Stimulated activated naive CD8-positive, alpha-beta T cell treated with anti-CD3 and anti-CD28 coated beads, Interleukin-15, amount 100 ng/mL, for 72 hours (primary cell): ENCODE data around the gene CAMTA1.

Experiments used
- ATAC-seq: fragments of 150-1000 bp; cut with Tn5 transposase; 2 replicates; pipeline ENCODE4 v1.10.0; 2021; ENCODE audit warnings: mild to moderate bottlenecking, moderate library complexity
- DNase-seq, 2 donors: peaks; one replicate each; pipeline ENCODE4 v3.0.0; 2021 to 2022
- H3K27ac Mint-ChIP-seq, 2 donors: one replicate each; pipeline ENCODE4 v1.8.0; 2022; ENCODE audit warnings: mild to moderate bottlenecking in 2 of 2, mixed read lengths in 2 of 2, moderate library complexity in 2 of 2
- H3K27me3 Mint-ChIP-seq: one replicate; pipeline ENCODE4 v1.8.0; 2022; ENCODE audit warnings: mixed read lengths
- H3K4me1 Mint-ChIP-seq: one replicate; pipeline ENCODE4 v1.8.0; 2022; ENCODE audit warnings: mild to moderate bottlenecking, mixed read lengths
- H3K4me3 Mint-ChIP-seq, 2 donors: one replicate each; pipeline ENCODE4 v1.8.0; 2022; ENCODE audit warnings: mild to moderate bottlenecking in 2 of 2, mixed read lengths in 2 of 2, moderate library complexity in 1 of 2
- H3K9me3 Mint-ChIP-seq, 2 donors: one replicate each; pipeline ENCODE4 v1.8.0; 2022; ENCODE audit warnings: mixed read lengths in 2 of 2

Gene CAMTA1

GRCh38 chr1:7187112-7187493, 401.8 kb downstream of the CAMTA1 start:
- ATAC-seq (no peak), DNase-seq (no peak)
- peaks cover 31% of the 10 kb centered on the region for H3K27me3 Mint-ChIP-seq
- no peak overlapping the region for H3K27ac Mint-ChIP-seq
- peaks cover 5 to 6% of the 10 kb centered on the region in 2 donors for H3K9me3 Mint-ChIP-seq
- no peak overlapping the region for H3K4me3 Mint-ChIP-seq
- no peaks in the 10 kb centered on the region for H3K4me1 Mint-ChIP-seq

DNA sequence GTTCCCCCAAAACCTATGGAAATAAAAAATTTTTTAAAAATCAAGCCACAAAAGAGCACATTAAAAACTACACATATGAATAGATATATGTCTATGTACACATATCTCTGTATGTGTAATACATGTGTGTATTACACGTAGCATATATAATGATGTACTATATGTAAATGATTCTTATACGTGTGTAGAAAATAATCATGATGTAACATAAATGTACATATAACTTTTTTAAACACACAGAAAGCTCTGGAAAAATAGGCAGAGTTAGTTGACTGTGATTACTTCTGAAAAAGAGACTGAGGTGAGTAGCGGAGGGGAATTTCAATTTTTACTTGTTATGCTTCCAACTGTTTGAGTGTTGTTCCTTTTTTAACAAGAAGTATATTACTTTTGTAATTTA, 405.0 kb downstream of the CAMTA1 start:
- Mint-ChIP-seq H3K9me3 (no peaks in the 10 kb centered on the region), H3K4me3 (no peak overlapping the region), H3K27ac (no peak overlapping the region), H3K27me3 (peaks cover 19% of the 10 kb centered on the region), H3K4me1 (no peaks in the 10 kb centered on the region)
- ATAC-seq, result no peak
- DNase-seq, result no peak

GRCh38 chr1:7192453-7192852, 407.2 kb downstream of the CAMTA1 start:
- Mint-ChIP-seq H3K27ac (no peak overlapping the region), H3K27me3 (peaks cover 9% of the 10 kb centered on the region), H3K9me3 (no peaks in the 10 kb centered on the region), H3K4me3 (no peak overlapping the region), H3K4me1 (no peaks in the 10 kb centered on the region)
- DNase-seq (no peak), ATAC-seq (no peak)

- H3K9me3 Mint-ChIP-seq, result no peaks in the 10 kb centered on the region
- H3K4me3 Mint-ChIP-seq, result no peak overlapping the region
- H3K27ac Mint-ChIP-seq, result no peak overlapping the region
- no peaks in the 10 kb centered on the region for H3K4me1 Mint-ChIP-seq
- ATAC-seq (no peak), DNase-seq (no peak)
- H3K27me3 Mint-ChIP-seq, result peaks cover 22% of the 10 kb centered on the region
These were observed 411.0 kb downstream of the CAMTA1 start for GRCh38 chr1:7196036-7196911.

DNA sequence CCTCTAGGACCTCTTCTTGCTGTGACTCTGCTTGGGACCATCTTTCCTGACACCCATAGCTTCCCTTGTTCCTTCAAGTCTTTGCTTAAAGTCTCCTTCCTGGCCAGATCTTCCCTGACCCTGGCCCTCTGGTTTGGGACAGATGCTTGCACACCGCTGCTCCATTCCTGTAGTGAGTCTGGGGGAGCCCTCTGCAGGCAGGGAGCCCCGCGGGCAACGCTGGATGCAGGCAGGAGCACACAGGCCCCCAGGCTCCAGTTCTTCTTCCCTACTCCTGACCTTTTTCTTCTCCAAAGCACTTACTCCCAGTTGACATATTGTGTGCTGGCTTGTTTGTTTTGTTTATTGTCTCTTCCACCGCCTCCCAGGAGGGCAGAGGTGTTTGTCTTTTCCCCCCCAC, 413.4 kb downstream of the CAMTA1 start:
- H3K4me1 Mint-ChIP-seq, result no peaks in the 10 kb centered on the region

GRCh38 chr1:7199077-7199779, 414.0 kb downstream of the CAMTA1 start:
- Mint-ChIP-seq H3K4me1 (no peaks in the 10 kb centered on the region), H3K4me3 (no peak overlapping the region), H3K9me3 (no peaks in the 10 kb centered on the region), H3K27me3 (peaks cover 23% of the 10 kb centered on the region), H3K27ac (no peak overlapping the region)
- no peak for ATAC-seq
- DNase-seq, result no peak

More for the DNA sequence above, 413.4 kb downstream of the CAMTA1 start:
- ATAC-seq, result no peak
- Mint-ChIP-seq H3K27ac (peak overlapping the region in 1 of 2 donors; percentile 94), H3K27me3 (peaks cover 23% of the 10 kb centered on the region), H3K4me3 (no peak overlapping the region), H3K9me3 (no peaks in the 10 kb centered on the region)
- DNase-seq, result no peak

- ATAC-seq, result peak; percentile 77
- peaks cover 60% of the 10 kb centered on the region for H3K27me3 Mint-ChIP-seq
These were observed 422.8 kb downstream of the CAMTA1 start for GRCh38 chr1:7207875-7208646.

DNA sequence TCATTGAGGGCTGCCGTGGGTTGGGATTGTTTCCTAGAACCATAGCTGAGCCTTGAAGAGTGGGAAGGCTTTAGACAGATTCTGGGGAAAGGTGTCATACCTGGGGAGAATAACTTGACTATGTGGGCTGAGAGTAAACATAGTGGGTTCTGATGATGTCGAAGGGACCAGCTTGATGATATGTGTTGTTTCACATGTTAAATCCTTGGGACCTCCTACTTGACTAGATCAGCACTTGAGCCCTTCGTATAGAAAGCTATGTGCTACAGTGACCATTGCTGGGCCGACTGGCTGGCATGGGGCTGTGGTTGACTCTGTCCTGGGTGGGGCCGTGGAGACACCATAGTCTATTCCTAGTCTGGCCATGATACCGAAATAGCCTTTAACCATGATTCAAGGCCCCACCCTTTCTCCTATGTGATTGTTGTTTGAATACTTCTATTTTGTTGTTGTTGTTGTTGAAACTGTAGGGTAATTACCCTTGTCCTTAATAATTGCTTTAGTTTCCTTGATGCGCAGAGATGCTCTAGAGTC, 423.5 kb downstream of the CAMTA1 start:
- ATAC-seq, result no peak
- Mint-ChIP-seq H3K4me3 (no peak overlapping the region), H3K27me3 (peaks cover 55% of the 10 kb centered on the region), H3K4me1 (no peaks in the 10 kb centered on the region), H3K9me3 (no peaks in the 10 kb centered on the region), H3K27ac (no peak overlapping the region)
- DNase-seq, result no peak

More at GRCh38 chr1:7207875-7208646, 422.8 kb downstream of the CAMTA1 start:
- H3K9me3 Mint-ChIP-seq, result no peaks in the 10 kb centered on the region
- no peak overlapping the region for H3K4me3 Mint-ChIP-seq
- H3K27ac Mint-ChIP-seq, result no peak overlapping the region
- DNase-seq, result peak; percentile 49 to 54
- no peaks in the 10 kb centered on the region for H3K4me1 Mint-ChIP-seq

- ATAC-seq, result no peak
- no peaks in the 10 kb centered on the region for H3K4me1 Mint-ChIP-seq
- H3K27me3 Mint-ChIP-seq, result peaks cover 55% of the 10 kb centered on the region
- no peak overlapping the region for H3K27ac Mint-ChIP-seq
- no peaks in the 10 kb centered on the region for H3K9me3 Mint-ChIP-seq
- DNase-seq, result no peak
- H3K4me3 Mint-ChIP-seq, result no peak overlapping the region
These were observed 424.1 kb downstream of the CAMTA1 start for GRCh38 chr1:7209336-7209735.

GRCh38 chr1:7218210-7218832, 433.1 kb downstream of the CAMTA1 start:
- Mint-ChIP-seq H3K4me3 (no peak overlapping the region), H3K27ac (no peak overlapping the region), H3K27me3 (peaks cover 41% of the 10 kb centered on the region), H3K4me1 (no peaks in the 10 kb centered on the region), H3K9me3 (no peaks in the 10 kb centered on the region)
- DNase-seq, result peak; percentile 23 to 34
- ATAC-seq, result no peak

DNA sequence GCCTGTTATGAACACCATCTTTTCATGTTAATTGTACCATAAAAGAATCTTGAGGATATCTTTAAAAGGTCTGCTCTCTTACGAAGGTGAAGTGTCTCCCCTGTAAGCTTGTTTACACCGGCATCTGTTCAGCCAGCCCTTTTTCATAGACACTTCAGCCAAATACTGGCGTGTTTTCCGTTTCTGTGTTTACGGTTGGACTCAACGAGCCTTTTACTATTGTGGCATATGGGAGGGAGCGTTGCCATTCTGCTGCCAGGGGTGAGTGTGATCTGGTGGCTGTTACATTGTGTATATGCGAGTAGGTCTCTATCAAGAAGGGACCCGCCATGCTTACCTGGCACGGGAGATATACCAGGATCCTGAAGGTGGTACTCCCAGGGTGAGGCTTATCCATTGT, 433.8 kb downstream of the CAMTA1 start:
- Mint-ChIP-seq H3K27me3 (peaks cover 41% of the 10 kb centered on the region), H3K4me3 (no peak overlapping the region), H3K4me1 (no peaks in the 10 kb centered on the region), H3K9me3 (no peaks in the 10 kb centered on the region), H3K27ac (no peak overlapping the region)
- no peak for ATAC-seq
- DNase-seq, result no peak

GRCh38 chr1:7220007-7220406, 434.8 kb downstream of the CAMTA1 start:
- peaks cover 35% of the 10 kb centered on the region for H3K27me3 Mint-ChIP-seq
- no peaks in the 10 kb centered on the region for H3K4me1 Mint-ChIP-seq
- no peaks in the 10 kb centered on the region for H3K9me3 Mint-ChIP-seq
- no peak for DNase-seq
- H3K27ac Mint-ChIP-seq, result no peak overlapping the region
- ATAC-seq, result no peak
- no peak overlapping the region for H3K4me3 Mint-ChIP-seq

GRCh38 chr1:7220712-7221252, 435.5 kb downstream of the CAMTA1 start:
- Mint-ChIP-seq H3K4me3 (no peak overlapping the region), H3K27me3 (peaks cover 32% of the 10 kb centered on the region), H3K27ac (no peak overlapping the region), H3K9me3 (no peaks in the 10 kb centered on the region), H3K4me1 (no peaks in the 10 kb centered on the region)
- ATAC-seq (no peak), DNase-seq (no peak)

DNA sequence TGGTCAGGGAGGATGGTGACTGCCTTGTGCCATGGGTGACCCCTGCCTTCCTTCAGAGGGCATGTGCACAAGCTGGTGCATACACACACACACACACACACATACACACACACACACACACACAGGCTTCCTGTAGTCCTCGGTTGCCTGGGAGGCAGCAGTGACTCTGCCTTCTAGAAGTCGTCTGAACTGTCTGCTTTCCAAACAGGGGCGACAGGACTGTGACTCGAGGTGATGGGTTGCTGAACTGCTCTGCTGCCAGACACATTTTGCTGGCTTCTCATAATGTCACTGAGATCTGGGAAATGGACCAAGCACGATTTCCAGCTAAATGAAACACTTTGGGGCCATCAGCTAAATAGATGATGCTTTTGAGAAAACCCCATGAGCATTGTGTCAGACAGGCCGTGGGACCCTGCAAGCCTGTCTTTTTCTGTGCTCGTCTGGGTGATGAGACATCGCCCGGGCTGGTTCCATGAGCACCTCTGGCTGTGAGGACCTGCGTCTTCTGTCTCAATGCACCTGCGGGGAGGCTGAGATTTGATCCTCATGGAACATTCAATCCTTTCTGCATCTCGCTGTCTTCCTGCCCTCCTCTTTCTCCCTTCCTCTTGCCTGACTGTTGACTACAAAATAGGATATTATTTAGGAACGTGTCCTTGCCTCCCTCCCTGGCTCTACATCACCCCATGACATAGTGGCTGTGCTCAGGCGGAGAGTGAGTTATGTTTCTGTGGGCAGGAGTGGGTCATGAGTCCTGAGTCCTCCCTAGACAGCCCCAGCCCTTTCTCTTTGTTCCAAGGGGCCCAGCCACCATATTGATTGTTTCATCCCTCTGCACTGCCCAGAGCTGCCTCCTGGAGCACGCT, 436.8 kb downstream of the CAMTA1 start:
- ATAC-seq, result no peak
- H3K9me3 Mint-ChIP-seq, result no peaks in the 10 kb centered on the region

More for the DNA sequence above, 436.8 kb downstream of the CAMTA1 start:
- peaks cover 19% of the 10 kb centered on the region for H3K27me3 Mint-ChIP-seq
- no peak for DNase-seq
- no peak overlapping the region for H3K4me3 Mint-ChIP-seq
- H3K27ac Mint-ChIP-seq, result no peak overlapping the region
- no peaks in the 10 kb centered on the region for H3K4me1 Mint-ChIP-seq
